GM18861 (cell line): Measurements from ENCODE around the gene DNMT3A.
A peak's percentile ranks its signal among the peaks of the same experiment; 100 is the strongest.

Experiments
- ATAC-seq: cut with Tn5 transposase; IDR thresholded peaks from one replicate; pipeline ENCODE4 v1.9.1; 2021; ENCODE audit not compliant: unreplicated experiment

Gene DNMT3A

DNA sequence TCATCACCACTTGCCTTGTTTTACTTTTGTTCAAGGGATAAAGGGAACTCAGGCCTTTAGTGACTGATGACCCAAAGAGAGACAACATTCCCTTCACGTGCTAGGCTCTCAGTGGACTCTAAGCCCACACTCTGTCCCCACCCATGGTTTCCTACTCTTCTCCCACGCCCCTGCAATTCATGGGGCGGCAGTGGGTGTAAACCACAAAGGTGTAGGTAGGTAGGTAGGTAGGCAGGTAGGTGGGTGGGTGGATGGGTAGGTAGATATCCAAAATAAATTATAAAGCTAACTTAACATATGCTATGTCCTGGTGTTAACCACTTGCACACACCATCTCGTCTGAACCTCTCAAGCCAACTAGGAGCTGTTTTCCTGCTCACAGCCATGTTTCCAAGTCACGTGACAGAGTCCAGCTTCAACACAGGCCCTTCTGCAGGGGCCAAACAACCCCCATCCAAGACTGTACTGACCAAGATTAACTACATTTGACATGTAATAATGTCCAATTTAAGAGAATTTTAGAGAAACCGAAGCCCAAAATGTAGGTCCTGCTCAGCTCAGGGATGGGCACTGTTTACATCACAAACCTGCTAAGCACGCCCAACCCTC lies 33.7 kb downstream of the DNMT3A start:
- ATAC-seq: no peak

- ATAC-seq: no peak
Measured at GRCh38 chr2:25306777-25307368, 34.9 kb downstream of the DNMT3A start.

DNA sequence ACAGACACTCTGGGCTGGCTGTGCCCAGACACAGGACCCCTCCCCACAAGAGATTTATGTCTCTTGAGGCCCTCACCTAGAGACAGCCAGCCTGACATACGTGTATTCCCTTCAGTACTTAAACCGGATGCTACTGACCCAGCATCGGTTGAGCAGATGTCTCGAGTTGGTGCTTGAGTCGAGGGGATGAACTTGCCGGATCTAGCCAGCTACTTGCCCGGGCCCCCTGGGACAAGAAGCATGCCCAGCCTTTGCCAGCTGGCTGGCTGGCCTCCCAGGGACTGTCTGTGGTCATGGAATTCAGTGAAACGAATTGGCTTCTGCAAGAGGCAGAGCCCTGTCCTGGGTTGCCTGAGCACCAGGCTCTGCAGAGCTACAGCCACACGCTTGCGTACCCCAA lies 36.0 kb downstream of the DNMT3A start:
- no peak for ATAC-seq

DNA sequence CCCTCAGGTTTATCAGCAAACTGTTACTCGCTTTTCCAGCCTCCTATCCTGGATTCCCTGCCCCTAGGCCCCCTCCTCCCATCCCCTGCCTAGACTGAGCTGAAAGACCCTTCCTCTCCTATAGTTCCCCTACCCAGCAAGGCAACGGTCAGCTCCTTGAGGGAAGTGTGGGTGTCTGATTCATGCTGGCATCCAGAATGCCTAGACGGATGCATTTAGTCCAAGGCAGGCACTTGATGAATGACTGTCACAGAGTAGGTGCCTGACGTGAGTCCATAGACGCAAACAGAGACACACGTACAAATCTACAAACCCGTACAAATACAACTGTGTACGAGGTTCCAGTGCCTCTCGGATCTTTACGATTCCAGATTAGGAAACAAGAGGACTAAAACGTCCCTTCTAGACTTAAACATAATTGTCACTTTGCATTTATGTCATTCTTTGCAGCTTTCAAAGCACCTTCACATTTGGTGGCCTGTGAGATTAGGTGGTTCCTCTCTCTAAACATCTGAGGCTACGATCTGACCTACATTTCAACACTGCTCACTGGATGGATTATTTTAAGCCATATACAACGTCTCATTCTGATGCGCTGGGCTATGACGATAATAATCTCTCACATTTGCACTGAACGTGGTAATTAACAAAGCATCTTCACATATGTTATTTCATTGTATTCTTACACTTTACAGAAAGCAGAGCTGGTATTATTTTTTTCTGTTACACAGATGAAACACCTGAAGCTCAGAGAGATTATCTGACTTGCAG lies 36.7 kb downstream of the DNMT3A start:
- no peak for ATAC-seq

GRCh38 chr2:25304321-25304720 lies 37.4 kb downstream of the DNMT3A start:
- ATAC-seq: no peak

DNA sequence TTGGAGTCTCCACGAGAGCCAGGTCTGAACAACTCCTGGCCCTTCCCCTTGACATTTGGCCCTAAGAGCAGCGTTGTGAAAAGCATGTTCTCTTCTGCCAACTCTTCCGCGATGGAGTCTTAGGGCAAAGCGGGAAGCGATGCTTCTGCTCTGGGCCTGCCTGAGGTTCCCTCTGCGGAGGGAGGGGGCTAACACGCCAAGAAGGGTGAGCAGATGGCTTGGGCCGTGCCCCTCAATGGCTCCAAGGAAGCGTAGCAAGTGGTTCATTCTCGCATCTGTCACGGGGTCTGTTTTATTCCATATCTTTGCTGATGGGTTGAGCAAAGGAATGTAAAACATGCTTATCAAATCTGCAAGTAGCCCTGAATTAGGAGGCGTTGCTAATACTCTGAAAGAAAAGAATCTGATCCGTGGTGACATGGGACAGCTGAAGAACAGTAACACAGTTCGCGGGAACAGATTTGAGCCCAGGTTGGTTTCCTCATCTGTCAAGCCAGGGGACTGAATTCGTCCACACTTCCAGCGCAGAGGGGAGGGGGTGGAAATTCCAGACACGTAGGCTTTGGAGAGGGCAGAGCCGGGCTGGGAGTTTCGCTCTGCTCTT lies 38.0 kb downstream of the DNMT3A start:
- ATAC-seq: no peak

- ATAC-seq: no peak
Measured at GRCh38 chr2:25302758-25303375, 38.9 kb downstream of the DNMT3A start.

- peak; percentile 90 for ATAC-seq
Measured at GRCh38 chr2:25301453-25302352, 40.0 kb downstream of the DNMT3A start.

- ATAC-seq: no peak
Measured at GRCh38 chr2:25300001-25300400, 41.7 kb downstream of the DNMT3A start.

- no peak for ATAC-seq
Measured at GRCh38 chr2:25298776-25299431, 42.8 kb downstream of the DNMT3A start.

- ATAC-seq: no peak
Measured at GRCh38 chr2:25297738-25298137, 44.0 kb downstream of the DNMT3A start.

DNA sequence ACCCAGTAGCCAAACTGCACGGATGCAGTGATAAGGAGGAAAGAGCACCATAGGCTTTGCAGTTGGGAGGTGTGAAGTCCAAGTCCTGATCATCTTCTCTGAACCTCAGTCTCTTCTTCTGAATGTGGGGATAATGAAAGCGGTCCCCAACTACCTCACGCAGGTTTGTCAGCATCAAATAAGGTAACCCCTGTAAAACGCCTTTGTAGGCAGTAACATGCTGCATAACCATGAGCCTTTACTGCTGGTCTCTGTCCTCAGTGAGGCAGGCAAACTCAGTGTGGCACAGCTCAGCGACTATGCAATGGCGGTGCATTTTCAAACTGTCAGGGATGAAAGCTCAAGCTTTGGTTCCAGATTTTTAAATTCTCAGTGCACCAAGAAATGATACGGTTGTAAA lies 46.1 kb downstream of the DNMT3A start:
- no peak for ATAC-seq

DNA sequence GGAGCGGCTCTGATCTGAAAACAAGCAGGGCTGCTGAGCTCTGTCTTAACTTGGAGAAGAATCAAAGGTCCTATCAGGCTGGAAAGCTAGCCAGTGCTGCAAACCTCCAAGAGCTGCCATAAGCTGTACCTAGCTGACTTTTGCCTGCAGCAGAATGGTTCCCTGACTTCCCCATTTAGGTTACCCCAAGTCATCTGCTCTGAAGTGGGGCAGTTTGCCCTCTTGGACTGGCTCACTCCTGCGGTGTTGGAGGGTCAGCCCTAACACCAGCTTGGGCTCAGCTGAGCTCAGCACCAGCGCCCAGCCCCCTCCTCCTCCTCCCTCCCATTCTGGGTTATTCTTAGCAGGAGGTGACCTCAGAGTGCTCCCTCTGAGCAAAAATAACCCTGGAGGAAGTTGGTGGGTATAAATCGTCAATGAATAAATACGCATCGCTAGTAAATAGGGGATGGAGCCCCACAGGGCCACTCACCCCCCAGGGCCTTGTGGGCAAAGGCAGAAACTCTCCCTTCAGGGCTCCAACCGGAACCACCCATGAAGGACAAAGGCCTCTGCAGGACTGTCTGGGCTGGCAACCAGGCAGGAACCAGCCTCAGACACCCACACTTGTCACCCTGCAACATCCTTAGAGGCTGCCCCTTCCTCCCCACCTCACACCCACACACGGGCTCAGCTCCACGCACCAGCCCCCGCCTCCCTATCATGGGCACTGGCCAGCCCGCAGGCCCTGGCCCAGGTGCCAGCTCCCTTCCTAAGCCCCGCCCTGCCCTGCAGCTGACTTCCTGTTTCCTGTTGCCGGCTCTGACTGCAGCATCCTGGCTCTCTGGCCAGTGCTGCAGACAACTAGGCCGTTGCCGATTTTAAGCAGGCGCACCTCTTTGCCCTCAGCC lies 46.9 kb downstream of the DNMT3A start:
- ATAC-seq: peak; percentile 58

DNA sequence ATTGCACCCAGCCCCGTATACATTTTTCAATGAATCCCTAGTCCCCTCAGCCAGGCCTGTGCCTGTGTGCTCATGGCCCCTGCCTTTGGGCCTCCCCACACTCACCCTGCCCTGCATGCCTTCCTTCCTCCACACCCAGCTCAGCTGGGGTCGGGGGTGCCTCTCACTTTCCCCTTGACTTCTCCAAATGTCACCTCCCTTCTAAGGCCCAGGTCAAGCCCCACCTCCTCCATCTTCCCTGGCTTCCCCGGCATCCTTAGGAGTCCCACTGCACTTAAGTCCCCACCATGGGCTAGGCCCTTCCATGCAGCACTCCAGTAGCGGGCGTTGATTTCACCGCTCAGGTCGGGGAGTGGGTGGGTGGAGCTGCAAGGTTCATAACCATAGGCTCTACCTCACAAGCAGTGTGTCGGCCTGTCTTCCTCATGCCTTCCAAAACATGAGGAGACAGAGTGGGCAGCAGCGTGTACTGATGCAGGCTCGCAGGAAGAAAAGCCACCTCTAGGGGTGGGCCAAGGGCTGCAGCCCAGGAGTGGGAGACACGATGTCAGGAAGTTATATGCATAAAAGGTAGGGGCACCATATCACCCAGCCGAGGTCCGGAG lies 47.7 kb downstream of the DNMT3A start:
- ATAC-seq: no peak

GRCh38 chr2:25293145-25293544 lies 48.6 kb downstream of the DNMT3A start:
- no peak for ATAC-seq

- no peak for ATAC-seq
Measured at GRCh38 chr2:25292408-25292807, 49.3 kb downstream of the DNMT3A start.

DNA sequence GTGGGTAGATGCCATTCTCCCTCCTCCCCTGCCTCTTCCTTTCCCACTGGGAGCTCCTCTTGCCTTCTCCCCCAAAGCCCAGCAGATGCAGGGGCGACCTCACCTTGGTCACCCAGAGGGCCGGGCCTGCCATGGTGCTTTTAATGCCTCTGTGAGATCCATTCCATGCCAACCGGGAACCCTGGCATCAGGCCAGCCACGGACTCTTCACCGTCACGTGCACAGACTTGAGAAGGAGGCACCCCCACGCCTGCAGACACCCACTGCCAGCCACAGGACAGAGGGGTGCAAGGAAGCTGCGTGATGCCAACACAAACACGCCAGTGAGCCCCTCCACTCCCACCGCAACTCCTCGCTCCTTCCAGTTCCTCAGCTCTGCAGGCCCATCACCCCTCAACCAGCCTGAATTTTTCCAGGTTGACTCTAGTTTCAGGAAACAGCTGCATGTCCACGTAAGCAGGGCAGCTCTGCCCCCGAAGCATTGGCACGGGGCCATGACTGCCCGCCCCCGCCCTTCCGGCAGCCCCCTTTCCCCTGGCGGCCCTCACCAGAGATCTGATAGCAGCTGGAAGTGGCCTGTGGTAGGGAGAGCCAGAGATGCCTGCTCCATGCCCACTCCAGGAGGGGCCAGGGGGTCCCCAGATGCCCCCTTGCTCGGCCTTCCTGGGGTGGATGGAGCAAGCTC lies 50.8 kb downstream of the DNMT3A start:
- ATAC-seq: no peak
